ENCODE results near the gene BRIP1.
"Not testable (repeated sequence)": the region's sequence is repeated elsewhere in the genome, so short reads cannot be mapped to it uniquely, and the experiment has no call there.

BRIP1 gene

DNA sequence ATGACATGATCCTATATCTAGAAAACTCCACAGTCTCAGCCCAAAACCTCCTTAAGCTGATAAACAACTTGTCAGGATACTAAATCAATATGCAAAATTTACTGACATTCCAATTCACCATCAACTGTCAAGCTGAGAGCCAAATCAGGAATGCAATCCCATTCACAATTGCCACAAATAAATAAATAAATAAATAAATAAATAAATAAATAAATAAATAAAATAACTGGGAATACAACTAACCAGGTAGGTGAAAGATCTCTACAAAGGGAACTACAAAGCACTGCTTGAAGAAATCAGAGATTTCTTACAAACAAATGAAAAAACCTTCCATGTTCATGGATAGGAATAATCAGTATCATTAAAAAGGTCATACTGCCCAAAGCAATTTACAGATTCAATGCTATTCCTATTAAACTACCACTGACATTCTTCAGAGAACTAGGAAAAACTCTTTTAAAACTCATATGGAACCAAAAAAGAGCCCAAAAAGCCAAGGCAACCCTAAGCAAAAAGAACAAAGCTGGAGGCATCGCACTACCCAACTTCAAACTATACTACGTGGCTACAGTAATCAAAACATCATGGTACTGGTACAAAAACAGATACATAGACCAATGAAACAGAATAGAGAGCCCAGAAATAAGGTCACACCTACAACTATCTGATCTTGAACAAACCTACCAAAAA, 37.7 kb downstream of the BRIP1 start:
- no peak overlapping the region for H3K27ac ChIP-seq
- TF ChIP-seq CTCF (conservative IDR thresholded peaks at IDR 0.05), result no peak

- TF ChIP-seq CTCF (conservative IDR thresholded peaks at IDR 0.05), result no peak
- no peak overlapping the region for H3K27ac ChIP-seq
These were observed 40.7 kb downstream of the BRIP1 start for GRCh38 chr17:61822326-61823285.

GRCh38 chr17:61821655-61822054, 41.7 kb downstream of the BRIP1 start:
- H3K27ac ChIP-seq, result no peak overlapping the region
- no peak for TF ChIP-seq CTCF (conservative IDR thresholded peaks at IDR 0.05)

DNA sequence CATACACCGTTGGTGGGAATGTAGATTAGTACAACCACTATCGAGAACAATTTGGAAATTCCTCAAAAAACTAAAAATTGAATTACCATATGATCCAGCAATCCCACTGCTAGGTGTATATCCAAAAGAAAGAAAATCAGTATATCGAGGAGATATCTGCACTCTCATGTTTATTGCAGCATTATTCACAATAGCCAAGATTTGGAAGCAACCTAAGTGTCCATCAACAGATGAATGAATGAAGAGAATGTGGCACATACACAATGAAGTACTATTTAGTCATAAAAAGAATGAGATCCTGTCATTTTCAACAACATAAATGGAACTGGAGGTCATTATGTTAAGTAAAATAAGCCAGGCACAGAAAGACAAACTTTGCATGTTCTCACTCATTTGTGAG, 44.1 kb downstream of the BRIP1 start:
- H3K27ac ChIP-seq, result not testable (repeated sequence)

DNA sequence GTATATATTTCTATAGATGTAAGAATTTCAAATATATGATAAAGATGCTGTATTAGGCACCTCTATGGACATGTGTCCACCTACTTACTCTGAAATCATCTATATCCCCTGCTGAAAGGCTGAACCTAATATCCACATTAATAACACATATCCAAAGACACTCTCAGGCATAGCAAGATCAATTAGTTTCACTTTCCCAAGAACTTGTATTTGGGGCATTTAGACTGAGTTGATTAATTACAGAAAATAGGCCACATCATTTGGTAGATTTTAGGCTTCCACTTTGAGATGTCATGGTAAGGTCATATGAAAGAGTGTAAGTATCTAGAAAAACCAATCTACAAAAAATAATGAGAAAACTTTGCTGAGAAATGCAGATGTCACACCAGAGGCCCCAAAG, 45.1 kb downstream of the BRIP1 start:
- H3K27ac ChIP-seq, result no peak overlapping the region
- no peak for TF ChIP-seq CTCF (conservative IDR thresholded peaks at IDR 0.05)

- no peak for TF ChIP-seq CTCF (conservative IDR thresholded peaks at IDR 0.05)
- no peak overlapping the region for H3K27ac ChIP-seq
These were observed 45.9 kb downstream of the BRIP1 start for GRCh38 chr17:61817452-61817851.

- TF ChIP-seq CTCF (conservative IDR thresholded peaks at IDR 0.05), result no peak
These were observed 46.8 kb downstream of the BRIP1 start for GRCh38 chr17:61816538-61816937.

More at GRCh38 chr17:61816538-61816937, 46.8 kb downstream of the BRIP1 start:
- H3K27ac ChIP-seq, result no peak overlapping the region

Data from VCaP (cell line).